ENCODE measurements around the gene CSF2.

Gene CSF2

DNA sequence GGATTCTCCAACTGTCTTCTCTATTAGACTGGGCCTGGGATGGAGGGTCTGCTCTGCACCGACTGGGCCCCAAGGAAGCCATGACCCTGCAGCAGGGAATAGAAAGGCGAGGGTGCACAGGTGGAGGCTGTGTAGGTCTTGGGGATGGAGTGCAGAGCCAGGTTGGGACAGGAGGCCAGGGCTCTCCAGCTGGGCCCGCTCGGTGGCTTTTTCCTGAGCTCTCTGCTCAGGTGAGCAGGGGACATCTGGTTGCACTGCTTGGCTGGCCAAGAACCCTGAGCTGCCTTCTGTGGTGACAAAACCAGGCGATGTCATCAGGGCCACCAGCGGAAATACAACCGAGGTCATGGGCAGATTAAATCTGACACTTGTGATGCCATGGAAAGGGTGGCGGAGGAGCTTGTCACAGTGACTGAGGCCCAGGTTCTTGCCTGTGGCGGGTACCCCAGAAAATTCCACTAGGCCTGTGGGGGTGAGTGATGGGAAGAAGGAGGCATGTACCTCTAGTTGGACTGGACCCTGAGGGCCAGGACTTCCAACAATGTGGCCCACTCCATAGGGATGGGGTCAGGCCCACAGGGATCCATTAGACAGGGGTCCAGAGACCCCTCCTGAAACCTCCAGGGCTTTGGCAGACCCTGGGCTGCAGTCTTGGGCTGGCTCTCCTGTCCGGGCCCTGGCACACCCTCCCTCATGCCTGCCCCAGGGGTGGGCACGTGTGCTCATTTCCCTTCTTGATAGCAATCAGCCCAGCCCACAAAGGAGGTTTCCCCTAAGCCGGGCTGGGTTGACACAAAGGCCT lies 17.6 kb upstream of the CSF2 start:
- peak; percentile 49 for DNase-seq

DNA sequence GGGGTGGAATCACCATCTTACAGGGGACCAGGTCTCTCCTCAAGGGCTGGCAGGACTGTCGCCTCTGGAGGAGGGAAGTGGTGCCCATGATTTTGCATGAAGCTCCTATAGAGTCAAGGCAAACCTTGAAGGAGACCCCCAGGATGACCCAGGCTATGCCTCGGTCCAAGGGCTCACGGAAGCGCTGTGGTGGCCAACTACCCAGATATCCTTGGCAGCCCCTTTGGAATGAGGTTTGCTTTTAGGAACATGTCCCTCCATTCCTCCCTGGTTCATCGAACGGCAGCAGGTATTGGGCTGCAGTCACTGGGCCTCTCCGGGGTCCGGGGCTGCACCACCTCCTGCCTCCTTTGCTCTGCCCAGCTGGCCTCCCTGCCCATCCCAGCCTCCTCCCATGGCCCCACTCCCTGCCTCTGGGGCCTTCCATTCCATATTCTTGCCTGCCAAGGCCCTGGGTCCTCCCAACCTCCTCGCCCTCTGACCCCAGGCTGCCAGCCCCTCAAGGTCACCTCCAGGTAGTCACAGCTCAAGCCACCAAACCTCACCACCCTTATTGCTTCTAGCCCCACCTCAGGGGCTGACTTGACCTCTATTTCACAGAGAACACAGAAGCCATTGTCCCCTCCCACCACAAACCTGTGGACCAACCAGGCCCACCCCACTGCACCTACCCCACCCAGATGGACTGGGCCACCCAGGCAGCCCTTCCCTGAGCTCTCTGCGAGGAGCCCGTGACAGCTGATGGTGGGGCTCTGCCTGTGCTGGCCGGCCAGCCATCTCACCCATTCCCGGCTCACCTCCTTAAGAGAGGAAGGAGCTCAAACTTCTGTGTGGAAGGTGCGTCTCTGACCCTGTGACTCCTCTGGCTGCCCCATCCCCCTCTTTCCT lies 16.7 kb upstream of the CSF2 start:
- DNase-seq, result no peak

DNA sequence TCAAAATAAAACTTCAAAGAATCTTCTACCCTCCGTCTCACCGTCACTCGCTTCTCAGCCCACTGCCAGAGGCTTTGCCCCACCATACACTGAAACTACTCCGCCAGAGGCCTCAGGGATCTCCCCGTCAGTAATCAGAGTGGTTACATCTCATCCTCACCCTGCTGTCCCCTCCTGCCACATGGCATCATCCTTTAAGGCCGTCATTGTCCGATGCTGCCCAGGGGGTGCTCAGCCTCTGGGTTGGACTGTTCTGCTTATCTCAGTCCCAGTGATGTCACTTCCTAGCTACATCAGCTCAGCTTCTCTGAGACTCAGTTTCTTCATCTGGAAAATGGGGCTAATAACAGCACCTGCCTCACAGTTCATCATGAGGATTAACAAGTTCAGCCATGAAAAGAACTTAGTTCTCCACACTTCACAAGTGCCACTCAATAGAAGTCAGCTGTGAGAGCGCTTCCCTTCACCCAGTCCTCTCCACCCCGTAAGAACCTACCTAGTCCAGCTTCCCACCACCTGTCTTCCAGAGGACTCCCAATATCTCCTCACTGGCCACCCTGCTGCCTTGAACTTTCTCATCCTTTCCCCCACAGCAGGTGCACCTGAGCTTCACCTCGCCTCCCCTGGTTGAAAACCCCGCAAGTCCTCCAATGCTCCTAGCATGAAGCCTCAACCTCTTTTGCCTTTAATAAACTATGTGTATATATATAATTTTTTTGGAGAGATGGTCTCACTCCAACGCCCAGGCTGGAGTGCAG lies 15.9 kb upstream of the CSF2 start:
- peak; percentile 1 for DNase-seq

DNA sequence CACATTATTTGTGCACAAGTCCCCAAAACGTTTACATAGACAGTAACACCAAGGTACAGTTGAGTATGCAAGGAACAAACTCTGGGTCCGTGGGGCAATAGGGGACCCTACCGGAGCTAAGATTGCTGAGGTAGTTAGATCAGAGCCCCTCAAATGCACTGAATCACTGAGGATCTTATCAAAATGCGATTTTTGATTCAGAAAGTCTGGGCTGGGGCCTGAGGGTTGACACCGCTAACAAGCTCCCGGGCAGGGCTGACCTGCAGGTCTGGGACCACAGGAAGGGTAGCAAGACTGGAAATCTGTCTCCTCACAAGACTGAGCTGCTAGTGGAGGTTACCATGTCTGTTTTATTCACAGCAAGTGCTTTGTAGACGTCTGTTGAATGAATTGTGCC lies 14.9 kb upstream of the CSF2 start:
- peak; percentile 1 for DNase-seq

GRCh38 chr5:132059043-132059695 lies 14.4 kb upstream of the CSF2 start:
- peak; percentile 35 for DNase-seq

GRCh38 chr5:132059696-132060500 lies 13.7 kb upstream of the CSF2 start:
- peak; percentile 1 for DNase-seq

- DNase-seq, result peak; percentile 3
These were observed 13.0 kb upstream of the CSF2 start, which contains the start of gene IL3 for GRCh38 chr5:132060501-132061161. TSS of gene IL3 (plus strand) at chr5:132060655. CDS start at chr5:132060707, 52 bp downstream.

DNA sequence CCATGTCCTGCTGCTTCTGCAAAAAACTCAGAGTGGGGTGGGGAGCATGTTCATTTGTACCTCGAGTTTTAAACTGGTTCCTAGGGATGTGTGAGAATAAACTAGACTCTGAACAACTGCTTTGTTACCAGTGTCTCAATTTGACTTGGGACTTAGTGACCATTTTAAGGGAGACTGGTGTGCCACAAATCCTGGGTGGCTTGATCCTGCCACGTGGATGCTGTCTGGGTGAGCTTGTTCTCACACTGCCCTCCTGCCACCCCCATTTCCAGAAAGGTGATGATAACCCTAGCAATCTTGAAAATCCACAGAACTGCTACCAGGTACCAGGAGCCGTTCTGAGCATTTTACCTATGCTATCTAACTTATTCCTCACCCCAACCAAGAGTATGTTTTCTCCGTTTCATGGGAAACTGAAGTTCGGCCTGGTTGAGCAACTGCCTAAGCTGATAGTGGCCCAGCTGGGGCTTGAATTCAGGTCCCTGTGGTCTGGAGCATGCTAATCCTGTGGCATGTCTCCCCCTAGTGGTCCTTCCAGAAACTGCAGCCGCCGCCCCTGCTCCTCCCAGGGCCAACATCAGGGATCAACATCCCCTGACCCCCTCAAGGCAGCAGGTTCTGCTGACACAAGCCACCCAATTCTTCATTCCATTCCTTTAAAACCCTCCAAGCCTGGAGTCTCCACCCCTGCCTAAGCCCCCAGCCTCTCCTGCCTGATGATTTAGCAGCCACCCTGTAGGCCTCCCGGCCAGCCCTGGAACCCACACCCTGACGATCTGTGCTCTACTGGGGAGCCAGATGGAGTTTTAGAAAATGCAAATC lies 10.3 kb upstream of the CSF2 start:
- DNase-seq, result peak; percentile 85

- DNase-seq, result peak; percentile 1
These were observed 9.4 kb upstream of the CSF2 start for GRCh38 chr5:132064140-132064539.

DNA sequence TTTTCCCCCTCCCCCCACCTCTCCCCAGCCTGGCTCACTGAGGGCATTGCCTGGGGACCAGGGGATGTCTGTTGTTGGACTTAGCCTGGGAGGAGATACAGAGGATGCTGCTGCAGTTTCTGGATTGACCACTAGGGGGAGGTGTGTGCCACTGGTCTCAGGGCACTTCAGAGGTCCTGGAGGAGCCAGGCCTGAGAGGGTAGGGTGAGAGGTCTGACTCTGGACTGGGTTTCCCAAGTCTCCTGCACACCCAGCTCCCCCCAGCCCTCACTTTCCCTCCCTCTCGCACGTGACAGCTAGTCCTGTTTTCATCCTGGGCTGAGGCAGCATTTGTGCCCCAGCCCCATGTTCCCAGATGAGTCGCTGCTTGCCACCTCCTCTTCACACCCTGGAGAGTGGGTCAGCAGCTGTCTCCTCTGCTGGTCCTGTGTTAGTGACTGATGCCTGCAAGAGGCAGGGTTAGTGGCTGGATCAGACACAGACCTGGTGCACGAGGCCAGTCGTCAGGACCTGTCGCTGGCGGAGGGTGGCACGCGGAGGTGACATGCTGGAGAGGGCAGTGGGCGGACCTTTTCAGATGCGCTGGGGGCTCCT lies 8.8 kb upstream of the CSF2 start:
- DNase-seq, result peak; percentile 83

DNA sequence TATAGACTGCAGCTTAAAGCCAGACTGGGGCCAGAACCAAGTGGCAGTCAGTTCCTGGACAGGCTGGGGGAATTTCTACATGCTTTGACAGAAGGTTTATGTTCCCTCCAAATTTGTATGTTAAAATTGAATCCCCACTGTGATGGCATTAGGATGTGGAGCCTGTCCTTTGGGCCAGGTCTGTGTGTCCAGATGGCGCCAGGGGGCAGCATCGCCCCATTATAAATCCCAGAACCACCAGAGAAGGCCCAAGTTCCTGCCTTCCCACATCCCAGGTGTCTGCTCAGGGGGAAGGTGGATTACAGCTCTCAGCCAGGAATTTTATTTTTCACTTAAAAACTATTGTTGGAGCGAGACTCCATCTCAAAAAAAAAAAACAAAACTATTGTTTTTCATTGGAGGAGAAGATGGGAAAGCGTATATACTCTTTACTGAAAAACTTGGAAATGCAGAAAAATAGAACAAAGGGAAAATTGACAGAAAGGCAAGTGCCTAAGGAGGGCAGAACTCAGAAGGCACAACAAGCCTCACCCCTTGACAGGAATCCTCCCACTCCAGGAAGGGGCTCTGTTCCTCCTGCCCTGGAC lies 8.1 kb upstream of the CSF2 start:
- DNase-seq, result peak; percentile 61

- no peak for DNase-seq
These were observed 7.5 kb upstream of the CSF2 start for GRCh38 chr5:132065951-132066701.

GRCh38 chr5:132066871-132067270 lies 6.7 kb upstream of the CSF2 start:
- no peak for DNase-seq

DNA sequence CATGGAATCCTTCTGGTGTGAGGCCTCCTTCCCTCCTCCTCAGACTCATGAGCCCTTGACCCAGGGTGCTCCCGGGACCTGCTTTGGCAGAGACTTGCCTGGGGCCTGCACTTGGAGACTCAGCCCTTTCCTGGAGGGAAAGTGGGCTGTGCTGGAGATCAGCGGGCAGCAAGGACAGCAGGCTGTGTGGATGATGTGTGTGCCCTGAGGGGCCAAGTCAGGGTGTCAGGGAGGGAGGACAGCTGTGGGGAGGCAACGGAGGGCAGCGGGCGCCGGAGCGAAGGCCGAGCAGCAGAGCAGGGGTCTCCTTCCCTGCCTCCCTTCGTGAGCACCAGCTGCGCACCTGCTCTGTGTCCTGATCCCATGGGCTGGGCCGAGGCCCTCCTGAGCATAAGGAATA lies 6.1 kb upstream of the CSF2 start:
- DNase-seq, result no peak

DNA sequence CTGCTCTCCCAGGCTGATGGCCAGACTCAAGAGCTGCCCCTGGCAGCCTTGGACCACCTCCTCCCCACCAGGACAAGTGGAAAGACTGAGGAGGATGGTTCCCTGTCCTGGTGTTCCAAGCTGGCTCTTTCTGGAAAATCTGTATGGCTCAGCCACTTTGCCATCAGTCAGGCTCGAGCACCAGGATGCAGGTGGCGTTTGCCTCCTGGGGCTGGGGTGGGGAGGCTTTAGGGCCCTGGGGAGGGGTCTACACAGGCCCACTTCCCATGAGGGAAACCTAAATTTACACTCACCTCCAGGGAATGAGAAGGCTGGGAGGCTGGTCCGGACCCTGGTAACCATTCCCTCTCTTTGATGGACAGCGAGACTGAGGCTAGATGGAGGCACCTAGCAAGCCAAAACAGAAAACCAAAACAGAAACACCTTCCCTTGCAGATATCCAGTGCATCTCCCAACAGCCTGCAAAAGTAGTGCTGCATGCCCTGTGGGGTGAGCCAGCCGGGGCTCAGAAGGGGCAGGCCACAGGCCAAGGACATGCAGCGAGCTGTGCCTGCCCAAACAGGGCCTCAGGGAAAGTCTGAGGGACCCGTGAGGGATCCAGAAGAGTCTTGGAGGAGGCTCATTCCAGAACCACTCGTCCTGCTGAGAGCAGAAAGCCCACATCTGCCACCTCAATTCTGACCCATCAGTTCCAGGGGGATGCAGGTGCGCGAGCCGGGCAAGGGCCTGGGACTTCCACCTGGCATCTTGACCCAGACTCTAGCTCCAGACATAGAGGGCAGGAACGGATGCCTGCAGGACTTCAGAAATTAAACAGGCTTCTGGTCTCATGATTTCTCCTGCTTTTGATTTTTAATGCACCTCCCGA lies 5.4 kb upstream of the CSF2 start:
- DNase-seq, result no peak

- no peak for DNase-seq
These were observed 4.0 kb upstream of the CSF2 start for GRCh38 chr5:132069561-132069960.

DNA sequence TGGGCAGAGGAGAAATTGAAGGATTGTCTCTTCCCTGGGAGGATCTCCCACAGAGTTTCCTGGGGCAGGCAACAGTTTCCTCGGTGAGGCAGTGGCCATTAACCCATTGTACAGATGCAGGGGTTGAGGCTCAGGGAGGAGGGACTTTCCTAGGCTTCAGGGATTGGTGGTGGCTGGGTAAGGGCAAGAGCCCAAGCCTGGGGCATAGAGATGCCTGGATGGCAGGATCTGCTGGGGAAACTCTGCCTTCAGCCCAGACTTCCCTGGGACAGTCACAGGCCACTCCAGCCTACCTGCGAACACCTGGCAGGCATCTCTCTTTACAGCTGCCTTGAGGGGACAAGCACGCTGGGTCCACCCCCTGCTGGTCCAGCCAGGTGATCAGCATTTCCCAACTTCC lies 3.6 kb upstream of the CSF2 start:
- no peak for DNase-seq

Data from activated naive CD4-positive, alpha-beta T cell treated with Interleukin-2 at 50 U/mL for 16 hours (primary cell).